Esophagus mucosa (tissue), 1 donor: ENCODE measurements around the gene C5. TPM values are rescaled to one million over a fixed set of nuclear protein-coding genes. Genes with fewer than 3 reads are reported as not detected.
"Not testable (repeated sequence)": the region's sequence is repeated elsewhere in the genome, so short reads cannot be mapped to it uniquely, and the experiment has no call there.

ENCODE experiments used
- ATAC-seq: fragments of 200-7000 bp; cut with Tn5 transposase; one replicate; pipeline ENCODE4 v1.9.1; 2020
- total RNA-seq: library from RNA; stranded (reverse); gene quantifications from one replicate; pipeline ENCODE4 v1.2.4, GENCODE V29; 2023
- donor health status: DM: yes; HTN: yes; CAD: no.

Gene C5
- total RNA-seq, 1 donor from 2014 or later: 3.1 TPM

DNA sequence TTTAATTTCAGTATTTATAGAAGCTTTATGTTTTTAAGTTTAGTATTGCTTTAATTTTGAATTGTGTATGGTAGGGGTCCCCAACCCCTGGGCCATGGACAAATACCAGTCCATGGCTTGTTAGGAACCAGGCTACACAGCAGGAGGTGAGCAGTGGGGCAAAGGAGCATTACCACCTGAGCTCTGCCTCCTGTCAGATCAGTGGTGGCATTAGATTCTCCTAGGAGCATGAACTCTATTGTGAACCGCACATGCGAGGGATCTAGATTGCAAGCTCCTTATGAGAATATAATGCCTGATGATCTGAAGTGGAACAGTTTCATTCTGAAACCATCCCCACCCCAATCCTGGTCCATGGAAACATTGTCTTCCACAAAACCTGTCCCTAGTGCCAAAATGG is 1.9 kb downstream of the C5 start:
- ATAC-seq: no peak

DNA sequence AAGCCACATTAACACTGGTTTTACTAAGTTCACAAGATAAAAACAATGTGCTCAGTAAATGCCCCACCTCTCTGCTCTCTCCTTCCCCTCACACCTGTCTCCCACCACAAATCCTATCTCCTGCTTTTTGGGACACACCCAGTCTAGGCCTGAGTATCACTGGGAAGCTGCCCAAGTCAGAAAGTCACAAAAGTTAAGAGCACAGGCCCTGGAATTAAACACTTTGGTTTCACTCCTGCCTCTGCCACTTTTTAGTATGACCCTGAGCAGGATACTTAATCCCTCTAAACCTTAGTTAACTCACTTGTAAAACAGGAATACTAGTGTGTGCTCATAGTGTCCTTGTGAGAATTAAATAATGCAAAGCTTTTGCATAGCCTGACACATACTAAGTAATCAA is 11.3 kb downstream of the C5 start:
- peak; percentile 73 for ATAC-seq

GRCh38 chr9:121038362-121038761 is 11.7 kb downstream of the C5 start:
- ATAC-seq: no peak

- ATAC-seq: not testable (repeated sequence)
Measured at GRCh38 chr9:121035717-121036116, 14.4 kb downstream of the C5 start.

DNA sequence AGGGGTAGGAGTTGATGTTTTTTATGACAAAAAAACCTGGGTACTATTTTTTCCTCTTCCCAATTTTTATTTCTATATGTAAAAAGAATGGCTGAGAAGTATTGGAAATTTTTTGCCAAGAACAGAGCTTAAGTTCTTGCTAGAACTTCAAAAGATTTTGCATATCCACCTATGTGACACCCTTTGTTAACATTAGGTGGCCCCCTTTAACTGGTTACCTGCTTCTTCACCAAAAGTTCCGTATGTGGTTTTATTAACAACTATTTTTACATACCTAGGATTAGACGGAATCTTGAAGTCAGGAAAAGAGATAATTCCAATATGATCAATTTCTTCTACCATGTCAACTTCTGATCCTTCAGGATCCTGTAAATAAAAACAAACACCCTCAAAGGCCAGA is 15.5 kb downstream of the C5 start:
- no peak for ATAC-seq

DNA sequence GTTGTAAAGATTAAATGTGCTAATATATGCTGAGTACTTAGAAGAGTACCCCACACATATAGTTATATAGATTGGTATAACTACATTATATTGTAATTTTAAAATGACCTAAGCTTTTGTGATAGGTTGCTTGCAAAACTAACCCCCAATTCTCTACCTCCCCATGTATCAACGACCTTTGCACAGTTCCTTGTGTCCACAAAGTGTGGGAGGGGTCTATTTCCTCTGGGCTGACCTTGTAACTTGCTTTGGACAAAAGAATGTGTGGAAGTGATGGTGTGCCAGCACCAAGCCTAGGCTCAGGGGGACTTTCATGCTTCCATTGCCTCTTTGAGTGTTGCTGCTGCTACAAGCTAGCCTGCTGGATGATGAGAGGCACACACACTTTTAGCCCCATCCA is 20.6 kb downstream of the C5 start:
- no peak for ATAC-seq

DNA sequence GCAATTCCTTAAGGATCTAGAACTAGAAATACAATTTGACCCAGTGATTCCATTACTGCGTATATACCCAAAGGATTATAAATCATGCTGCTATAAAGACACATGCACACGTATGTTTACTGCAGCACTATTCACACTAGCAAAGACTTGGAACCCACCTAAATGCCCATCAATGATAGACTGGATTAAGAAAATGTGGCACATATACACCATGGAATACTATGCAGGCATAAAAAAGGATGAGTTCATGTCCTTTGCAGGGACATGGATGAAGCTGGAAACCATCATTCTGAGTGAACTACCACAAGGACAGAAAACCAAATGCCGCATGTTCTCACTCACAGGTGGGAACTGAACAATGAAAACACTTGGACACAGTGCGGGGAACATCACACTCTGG is 21.8 kb downstream of the C5 start:
- ATAC-seq: not testable (repeated sequence)

GRCh38 chr9:121026768-121027167 is 23.3 kb downstream of the C5 start:
- no peak for ATAC-seq

GRCh38 chr9:121026260-121026691 is 23.8 kb downstream of the C5 start:
- no peak for ATAC-seq

GRCh38 chr9:121024237-121024636 is 25.8 kb downstream of the C5 start:
- ATAC-seq: no peak

DNA sequence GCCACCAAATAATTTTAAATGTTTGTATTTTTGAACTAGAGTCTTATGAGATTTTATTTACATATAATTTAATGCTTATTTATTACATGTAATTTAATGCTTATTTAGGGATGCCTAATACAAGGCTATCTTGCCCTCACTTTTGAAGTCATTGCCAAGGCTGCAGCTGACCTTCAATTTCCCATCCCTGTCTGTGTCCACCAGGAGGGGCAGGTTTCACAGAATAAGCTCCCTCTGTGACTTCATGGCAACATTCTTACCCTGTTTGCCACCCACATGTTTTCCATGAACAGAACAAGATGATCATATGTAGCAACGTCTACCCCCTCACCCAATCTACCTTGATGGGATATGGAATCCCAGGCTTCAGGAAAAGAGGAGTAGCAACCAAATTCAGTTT is 27.0 kb downstream of the C5 start:
- no peak for ATAC-seq

- no peak for ATAC-seq
Measured at GRCh38 chr9:121021301-121021700, 28.8 kb downstream of the C5 start.

GRCh38 chr9:121019273-121019672 is 30.8 kb downstream of the C5 start:
- no peak for ATAC-seq

DNA sequence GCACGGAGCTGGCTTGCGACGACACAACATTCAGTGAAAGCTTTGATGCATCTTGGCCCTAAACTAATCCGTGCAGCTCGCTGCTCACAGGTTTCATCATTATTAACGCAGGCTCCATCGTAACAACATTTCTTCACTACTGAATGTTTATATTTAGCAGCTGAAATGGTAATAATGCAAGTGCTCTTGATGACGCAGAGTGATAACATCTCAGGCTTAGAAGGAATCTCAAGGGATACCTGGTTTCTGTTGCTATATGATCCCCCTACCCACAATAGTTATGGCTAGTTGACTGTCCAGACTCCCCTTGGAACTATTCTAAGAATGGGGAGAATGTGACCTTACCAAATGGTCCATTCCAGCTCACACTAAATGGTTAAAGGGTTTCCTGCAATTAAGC is 36.2 kb downstream of the C5 start:
- no peak for ATAC-seq

DNA sequence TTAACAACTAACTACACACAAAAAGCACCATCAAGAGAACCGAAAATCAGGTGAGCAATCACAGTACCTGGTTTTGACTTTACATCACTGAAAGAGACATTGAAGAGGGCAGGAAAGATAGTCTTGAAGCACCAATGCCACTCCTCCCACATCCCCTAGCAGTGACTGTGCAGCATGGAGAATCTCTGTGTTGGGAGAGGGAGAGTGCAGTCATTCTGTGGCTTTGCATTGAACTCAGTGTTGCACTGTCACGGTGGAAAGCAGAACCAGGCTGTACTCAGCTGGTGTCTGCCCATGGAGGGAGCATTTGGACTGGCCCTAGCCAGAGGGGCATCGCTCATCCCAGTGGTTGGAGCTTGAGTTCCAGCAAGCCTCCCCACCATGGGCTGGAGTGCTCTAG is 40.4 kb downstream of the C5 start:
- no peak for ATAC-seq

- ATAC-seq: no peak
Measured at GRCh38 chr9:120999317-120999716, 50.8 kb downstream of the C5 start.

DNA sequence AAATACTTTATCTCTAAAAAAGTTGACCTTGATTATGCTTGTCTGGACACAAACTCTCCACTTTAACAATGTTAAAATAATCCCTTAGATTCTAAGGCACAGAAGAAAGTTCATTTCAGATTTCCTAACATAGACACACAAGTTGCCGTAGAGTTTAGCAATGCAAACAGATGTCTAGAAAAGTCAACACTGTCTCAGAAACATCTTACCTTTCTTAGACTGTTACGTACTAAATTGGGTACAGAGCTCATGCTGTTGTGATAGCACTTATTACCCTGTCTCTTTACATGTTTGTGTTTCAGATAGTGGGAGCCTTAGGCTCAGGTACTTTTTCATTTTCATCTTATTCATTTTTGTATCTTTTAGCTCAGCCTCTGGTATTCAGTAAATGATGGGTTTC is 52.0 kb downstream of the C5 start:
- no peak for ATAC-seq

- ATAC-seq: no peak
Measured at GRCh38 chr9:120997502-120997901, 52.6 kb downstream of the C5 start.

GRCh38 chr9:120996409-120996808 is 53.7 kb downstream of the C5 start:
- ATAC-seq: no peak

DNA sequence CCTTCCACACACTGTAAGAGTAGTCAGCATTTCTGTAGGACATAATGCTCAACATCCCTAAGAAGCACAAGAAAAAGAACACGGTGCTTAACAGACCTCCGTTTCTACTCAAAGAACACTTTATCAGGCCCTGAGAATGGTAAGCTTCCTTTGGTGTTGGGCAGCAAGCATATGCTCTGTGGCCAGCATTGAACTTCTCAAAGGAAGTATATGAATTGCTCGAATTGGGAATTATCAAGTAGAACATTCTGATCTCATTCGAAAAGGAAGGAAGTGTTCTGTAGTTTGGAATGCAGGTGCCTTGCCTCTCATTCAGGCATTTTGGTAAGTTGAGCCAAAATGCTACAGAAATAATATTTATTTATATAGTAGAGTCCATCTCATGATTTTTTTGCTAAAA is 61.0 kb downstream of the C5 start:
- ATAC-seq: no peak

- peak; percentile 39 for ATAC-seq
Measured at GRCh38 chr9:120985819-120986222, 64.3 kb downstream of the C5 start.

DNA sequence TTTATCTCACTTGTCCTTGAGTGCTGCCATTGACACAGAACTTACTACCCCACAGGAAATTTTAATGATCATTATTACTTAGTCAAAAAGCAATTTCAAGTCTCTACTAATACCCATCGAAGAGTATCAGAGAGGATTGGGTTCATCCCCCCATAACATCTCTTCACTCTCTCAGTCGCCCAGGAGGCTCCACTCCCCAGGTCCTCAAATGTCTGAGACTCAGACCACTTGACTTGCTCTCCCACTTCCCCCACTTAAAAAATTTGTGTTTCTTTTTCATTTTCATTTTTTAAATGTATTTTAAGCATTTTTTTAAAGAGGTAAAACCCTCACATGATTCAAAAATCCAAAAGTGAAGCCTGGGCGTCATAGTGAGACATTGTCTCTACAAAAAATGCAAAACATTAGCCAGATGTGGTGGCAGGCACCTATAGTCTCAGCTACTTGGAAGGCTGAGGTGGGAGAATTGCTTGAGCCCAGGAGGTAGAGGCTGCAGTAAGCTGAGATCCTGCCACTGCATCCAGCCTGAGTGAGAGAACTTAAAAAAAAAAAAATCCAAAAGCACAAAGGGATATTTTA is 66.7 kb downstream of the C5 start:
- ATAC-seq: no peak

DNA sequence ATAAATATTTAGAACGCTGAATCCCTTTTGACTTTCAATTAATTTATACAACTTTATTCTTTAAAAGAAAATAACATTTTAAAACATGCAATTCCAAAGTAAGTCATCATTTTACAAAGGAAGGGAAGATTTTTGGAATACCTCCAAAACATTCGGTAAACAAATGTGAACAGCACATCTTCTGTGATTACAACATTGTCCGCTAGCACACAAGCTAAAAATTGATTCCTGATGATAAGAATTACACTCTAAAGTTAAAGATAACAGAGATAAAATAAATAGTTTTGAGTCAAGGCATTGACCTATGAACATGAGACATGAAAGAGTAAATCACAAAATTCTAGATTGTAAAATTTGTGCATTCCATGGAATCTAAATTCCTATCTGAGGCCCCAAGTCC is 67.2 kb downstream of the C5 start:
- ATAC-seq: no peak

DNA sequence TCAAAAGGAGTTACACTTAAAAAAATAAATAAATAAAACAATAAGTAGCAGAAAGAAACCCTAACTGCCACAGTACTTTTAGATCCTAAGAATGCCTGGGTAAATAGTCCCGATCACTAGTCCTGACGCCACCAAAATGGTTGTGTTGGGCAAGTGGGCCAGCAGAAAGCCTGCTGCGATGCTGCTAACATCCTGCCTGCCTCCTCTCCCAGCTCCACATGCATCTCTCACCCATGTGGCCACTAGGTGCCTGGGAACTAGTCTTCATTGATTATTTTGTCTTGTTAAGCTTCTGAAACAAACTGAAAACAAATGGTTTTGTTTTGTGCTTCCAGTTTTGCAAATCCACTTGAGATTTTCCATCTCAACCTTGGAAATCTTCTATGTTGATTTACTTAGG is 69.1 kb downstream of the C5 start:
- ATAC-seq: no peak

DNA sequence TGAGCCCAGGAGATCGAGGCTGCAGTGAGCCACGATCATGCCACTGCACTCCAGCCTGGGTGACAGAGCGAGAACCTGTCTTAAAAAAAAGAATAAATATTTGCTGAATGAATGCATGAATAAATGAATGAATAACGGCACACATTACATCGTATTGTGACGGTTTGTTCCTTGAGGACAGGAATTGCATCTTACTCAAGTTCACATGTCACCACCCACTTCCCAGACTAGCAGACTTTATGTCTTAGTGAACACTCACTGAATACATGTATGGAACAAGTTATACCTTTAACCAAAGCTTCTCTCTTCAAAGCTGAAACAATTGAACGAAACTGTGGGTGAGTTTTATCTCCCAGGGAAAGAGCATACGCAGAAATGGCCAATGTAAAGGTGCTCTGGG is 70.3 kb downstream of the C5 start:
- no peak for ATAC-seq

DNA sequence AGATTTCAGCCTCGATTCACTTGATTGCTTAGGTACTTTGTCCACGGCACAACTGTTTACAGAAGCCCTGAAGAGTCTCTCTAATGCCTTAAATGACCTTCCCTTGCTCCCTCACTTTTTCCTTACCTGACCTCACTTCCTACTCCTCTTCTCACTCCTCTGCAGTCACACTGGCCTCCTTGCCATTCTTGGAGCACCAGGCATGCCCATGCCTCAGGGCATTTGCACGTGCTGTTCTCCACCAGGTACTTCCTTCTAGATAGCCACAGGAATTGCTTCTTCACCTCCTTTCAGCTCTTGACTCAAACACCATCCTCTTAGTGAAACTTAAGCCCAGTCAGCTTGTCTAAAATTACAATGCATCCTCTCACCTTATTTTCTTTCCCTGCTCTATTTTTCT is 71.1 kb downstream of the C5 start:
- ATAC-seq: no peak
